LoVo (cell line): ENCODE data around the gene MIPOL1.
"Not testable (repeated sequence)": the region's sequence is repeated elsewhere in the genome, so short reads cannot be mapped to it uniquely, and the experiment has no call there.

Experiments used
- DNase-seq: peaks from one replicate; pipeline ENCODE4 v3.0.0-alpha.2; 2016; ENCODE audit warnings: low spot score

MIPOL1 gene

GRCh38 chr14:37187294-37187693 is 10.4 kb upstream of the MIPOL1 start:
- no peak for DNase-seq

- not testable (repeated sequence) for DNase-seq
Measured at GRCh38 chr14:37187840-37188577, 9.7 kb upstream of the MIPOL1 start.

- not testable (repeated sequence) for DNase-seq
Measured at GRCh38 chr14:37189733-37190132, 8.0 kb upstream of the MIPOL1 start.

- no peak for DNase-seq
Measured at GRCh38 chr14:37194698-37195097, 3.0 kb upstream of the MIPOL1 start.

- no peak for DNase-seq
Measured at GRCh38 chr14:37195327-37195726, 2.4 kb upstream of the MIPOL1 start.

GRCh38 chr14:37196604-37197420 is 925 bp upstream of the MIPOL1 start:
- no peak for DNase-seq

GRCh38 chr14:37198273-37198598 is 499 bp downstream of the MIPOL1 start:
- no peak for DNase-seq

- no peak for DNase-seq
Measured at GRCh38 chr14:37198907-37199306, 1.2 kb downstream of the MIPOL1 start.

- DNase-seq: no peak
Measured at GRCh38 chr14:37201724-37202123, 4.0 kb downstream of the MIPOL1 start.

GRCh38 chr14:37202265-37202664 is 4.5 kb downstream of the MIPOL1 start:
- DNase-seq: no peak

GRCh38 chr14:37202812-37203211 is 5.1 kb downstream of the MIPOL1 start:
- DNase-seq: no peak

- DNase-seq: no peak
Measured at GRCh38 chr14:37203423-37203822, 5.7 kb downstream of the MIPOL1 start.

- DNase-seq: not testable (repeated sequence)
Measured at GRCh38 chr14:37205623-37206605, 8.2 kb downstream of the MIPOL1 start.

GRCh38 chr14:37209617-37210016 is 11.9 kb downstream of the MIPOL1 start:
- not testable (repeated sequence) for DNase-seq

GRCh38 chr14:37210448-37210847 is 12.7 kb downstream of the MIPOL1 start:
- no peak for DNase-seq

GRCh38 chr14:37213016-37213415 is 15.3 kb downstream of the MIPOL1 start:
- no peak for DNase-seq

- no peak for DNase-seq
Measured at GRCh38 chr14:37215345-37215744, 17.6 kb downstream of the MIPOL1 start.

GRCh38 chr14:37221073-37221472 is 23.3 kb downstream of the MIPOL1 start:
- no peak for DNase-seq

GRCh38 chr14:37223947-37224474 is 26.3 kb downstream of the MIPOL1 start:
- DNase-seq: no peak

- not testable (repeated sequence) for DNase-seq
Measured at GRCh38 chr14:37225668-37226067, 27.9 kb downstream of the MIPOL1 start.

- DNase-seq: peak; percentile 68
Measured at GRCh38 chr14:37230551-37231194, 32.9 kb downstream of the MIPOL1 start.
